ENCODE data around the gene UBP1.

UBP1 gene

GRCh38 chr3:33389908-33390307, 50.3 kb downstream of the UBP1 start:
- Mint-ChIP-seq H3K9me3 (no peaks in the 10 kb centered on the region), H3K27me3 (no peaks in the 10 kb centered on the region), H3K27ac (no peak overlapping the region), H3K4me1 (peaks cover 15% of the 10 kb centered on the region), H3K36me3 (ENCODE audit: low read depth) (peaks cover 49% of the 10 kb centered on the region), H3K4me3 (no peak overlapping the region)
- ATAC-seq (no peak), DNase-seq (no peak)

- DNase-seq (no peak), ATAC-seq (no peak)
- Mint-ChIP-seq H3K9me3 (no peaks in the 10 kb centered on the region), H3K36me3 (ENCODE audit: low read depth) (peaks cover 51% of the 10 kb centered on the region), H3K27ac (peak overlapping the region; percentile 9), H3K4me3 (no peak overlapping the region), H3K27me3 (no peaks in the 10 kb centered on the region), H3K4me1 (peaks cover 17% of the 10 kb centered on the region)
Measured at GRCh38 chr3:33388374-33389100, 51.7 kb downstream of the UBP1 start.

GRCh38 chr3:33386631-33387030, 53.6 kb downstream of the UBP1 start:
- peaks cover 17% of the 10 kb centered on the region for H3K4me1 Mint-ChIP-seq
- no peak for ATAC-seq
- DNase-seq: no peak
- no peaks in the 10 kb centered on the region for H3K9me3 Mint-ChIP-seq
- H3K27ac Mint-ChIP-seq: no peak overlapping the region
- no peaks in the 10 kb centered on the region for H3K27me3 Mint-ChIP-seq
- peaks cover 35% of the 10 kb centered on the region for H3K36me3 Mint-ChIP-seq (ENCODE audit: low read depth)
- H3K4me3 Mint-ChIP-seq: no peak overlapping the region

GRCh38 chr3:33385423-33385822, 54.8 kb downstream of the UBP1 start:
- peak; percentile 51 for DNase-seq

GRCh38 chr3:33383951-33384350, 56.3 kb downstream of the UBP1 start:
- no peak for DNase-seq
- Mint-ChIP-seq H3K27me3 (no peaks in the 10 kb centered on the region), H3K4me1 (peaks cover 17% of the 10 kb centered on the region), H3K36me3 (ENCODE audit: low read depth) (peaks cover 20% of the 10 kb centered on the region), H3K9me3 (no peaks in the 10 kb centered on the region), H3K27ac (no peak overlapping the region), H3K4me3 (no peak overlapping the region)
- no peak for ATAC-seq

More at GRCh38 chr3:33385423-33385822, 54.8 kb downstream of the UBP1 start:
- Mint-ChIP-seq H3K4me3 (no peak overlapping the region), H3K4me1 (peaks cover 17% of the 10 kb centered on the region), H3K27me3 (no peaks in the 10 kb centered on the region), H3K27ac (peak overlapping the region; percentile 67), H3K9me3 (no peaks in the 10 kb centered on the region), H3K36me3 (ENCODE audit: low read depth) (peaks cover 28% of the 10 kb centered on the region)
- peak; percentile 87 for ATAC-seq

GRCh38 chr3:33380653-33381052, 59.6 kb downstream of the UBP1 start:
- Mint-ChIP-seq H3K27me3 (no peaks in the 10 kb centered on the region), H3K27ac (no peak overlapping the region), H3K4me1 (peaks cover 8% of the 10 kb centered on the region), H3K4me3 (no peak overlapping the region), H3K36me3 (ENCODE audit: low read depth) (peaks cover 7% of the 10 kb centered on the region), H3K9me3 (no peaks in the 10 kb centered on the region)
- ATAC-seq: no peak
- DNase-seq: no peak

- Mint-ChIP-seq H3K4me1 (peaks cover under 1% of the 10 kb centered on the region), H3K4me3 (no peak overlapping the region), H3K27ac (no peak overlapping the region), H3K36me3 (ENCODE audit: low read depth) (no peaks in the 10 kb centered on the region), H3K9me3 (no peaks in the 10 kb centered on the region), H3K27me3 (no peaks in the 10 kb centered on the region)
- DNase-seq (no peak), ATAC-seq (no peak)
Measured at GRCh38 chr3:33377931-33378330, 62.3 kb downstream of the UBP1 start.

GRCh38 chr3:33377489-33377888, 62.7 kb downstream of the UBP1 start:
- ATAC-seq: no peak
- no peak for DNase-seq
- Mint-ChIP-seq H3K4me1 (peaks cover 4% of the 10 kb centered on the region), H3K27ac (no peak overlapping the region), H3K36me3 (ENCODE audit: low read depth) (no peaks in the 10 kb centered on the region), H3K9me3 (no peaks in the 10 kb centered on the region), H3K27me3 (no peaks in the 10 kb centered on the region), H3K4me3 (no peak overlapping the region)

GRCh38 chr3:33373082-33373437, 67.1 kb downstream of the UBP1 start:
- Mint-ChIP-seq H3K27ac (no peak overlapping the region), H3K4me3 (no peak overlapping the region), H3K4me1 (peaks cover 5% of the 10 kb centered on the region), H3K27me3 (peaks cover 3% of the 10 kb centered on the region), H3K36me3 (ENCODE audit: low read depth) (no peaks in the 10 kb centered on the region), H3K9me3 (no peaks in the 10 kb centered on the region)
- DNase-seq (no peak), ATAC-seq (no peak)

- Mint-ChIP-seq H3K9me3 (no peaks in the 10 kb centered on the region), H3K27me3 (peaks cover 3% of the 10 kb centered on the region), H3K27ac (no peak overlapping the region), H3K4me1 (peaks cover 5% of the 10 kb centered on the region), H3K4me3 (no peak overlapping the region), H3K36me3 (ENCODE audit: low read depth) (no peaks in the 10 kb centered on the region)
- DNase-seq (peak; percentile 33), ATAC-seq (peak; percentile 97)
Measured at GRCh38 chr3:33372218-33373081, 67.8 kb downstream of the UBP1 start.

- Mint-ChIP-seq H3K36me3 (ENCODE audit: low read depth) (no peaks in the 10 kb centered on the region), H3K4me1 (no peaks in the 10 kb centered on the region), H3K27ac (no peak overlapping the region), H3K4me3 (no peak overlapping the region), H3K27me3 (peaks cover 2% of the 10 kb centered on the region), H3K9me3 (no peaks in the 10 kb centered on the region)
- DNase-seq (no peak), ATAC-seq (no peak)
Measured at GRCh38 chr3:33364531-33365128, 75.6 kb downstream of the UBP1 start.

- no peak for DNase-seq
- Mint-ChIP-seq H3K9me3 (no peaks in the 10 kb centered on the region), H3K27ac (no peak overlapping the region), H3K27me3 (peaks cover 4% of the 10 kb centered on the region), H3K4me3 (no peak overlapping the region), H3K4me1 (no peaks in the 10 kb centered on the region), H3K36me3 (ENCODE audit: low read depth) (no peaks in the 10 kb centered on the region)
- ATAC-seq: no peak
Measured at GRCh38 chr3:33364060-33364459, 76.1 kb downstream of the UBP1 start.

GRCh38 chr3:33363113-33363800, 76.9 kb downstream of the UBP1 start:
- Mint-ChIP-seq H3K9me3 (no peaks in the 10 kb centered on the region), H3K4me1 (no peaks in the 10 kb centered on the region), H3K27ac (no peak overlapping the region), H3K27me3 (peaks cover 4% of the 10 kb centered on the region), H3K36me3 (ENCODE audit: low read depth) (no peaks in the 10 kb centered on the region), H3K4me3 (no peak overlapping the region)
- DNase-seq (no peak), ATAC-seq (no peak)

- DNase-seq (no peak), ATAC-seq (no peak)
- no peaks in the 10 kb centered on the region for H3K4me1 Mint-ChIP-seq
- H3K27ac Mint-ChIP-seq: no peak overlapping the region
- no peaks in the 10 kb centered on the region for H3K9me3 Mint-ChIP-seq
- no peak overlapping the region for H3K4me3 Mint-ChIP-seq
- peaks cover 2% of the 10 kb centered on the region for H3K27me3 Mint-ChIP-seq
- no peaks in the 10 kb centered on the region for H3K36me3 Mint-ChIP-seq (ENCODE audit: low read depth)
Measured at GRCh38 chr3:33360136-33360825, 79.9 kb downstream of the UBP1 start.
